GM12874 (cell line): ENCODE data around the gene SDK2.

Experiments
- CTCF ChIP-seq: IDR thresholded peaks from 2 replicates; pipeline ENCODE4 v1.5.1; 2011; ENCODE audit warnings: low read depth, mild to moderate bottlenecking, control low read depth, low read length, moderate library complexity; ENCODE audit not compliant: insufficient read depth

The SDK2 gene

GRCh38 chr17:73337330-73337710 lies 306.9 kb downstream of the SDK2 start:
- no peak for TF ChIP-seq CTCF

DNA sequence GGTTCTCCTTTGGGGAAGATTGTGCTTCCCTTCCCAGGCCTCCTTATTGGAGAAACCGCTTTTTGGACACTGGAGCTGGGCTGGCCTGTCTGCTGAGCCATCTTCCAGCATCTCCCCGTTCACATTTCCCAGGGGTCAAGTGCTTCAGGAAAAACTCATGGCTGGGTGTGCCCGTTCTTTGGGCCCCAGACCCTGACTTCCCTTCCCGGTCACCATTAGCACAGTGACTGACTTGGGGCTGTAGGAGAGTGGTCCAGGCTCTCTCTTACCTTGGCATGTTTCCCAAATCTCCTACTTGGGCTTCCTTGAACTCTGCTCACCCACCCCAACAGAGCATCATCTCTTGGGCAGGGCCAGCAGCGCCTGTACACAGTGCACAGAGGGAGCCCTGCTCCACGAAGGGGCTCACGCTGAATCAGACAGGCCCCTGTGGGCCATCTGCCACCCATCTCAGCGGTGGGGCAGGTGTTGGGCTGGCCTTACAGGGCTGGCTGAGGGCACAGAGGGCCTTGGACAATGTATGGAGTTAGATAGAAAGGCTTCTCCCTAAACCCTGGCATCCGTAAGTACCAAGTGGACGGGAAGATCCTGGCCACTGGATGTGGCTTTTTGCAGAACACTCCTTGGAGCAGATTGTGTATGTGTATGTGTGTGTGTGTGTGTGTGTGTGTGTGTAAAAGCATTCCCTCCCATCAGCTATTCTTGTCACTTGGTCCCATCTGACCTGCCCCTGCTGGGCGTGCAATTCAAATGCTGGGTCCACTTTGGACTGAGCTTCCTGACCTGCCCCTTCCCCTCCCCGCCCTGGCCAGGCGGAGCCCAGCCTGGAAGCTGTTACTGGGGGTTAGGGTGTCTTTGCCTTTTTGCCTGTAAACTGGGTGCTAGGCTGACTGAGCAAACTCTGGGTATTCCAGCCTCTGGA lies 307.6 kb downstream of the SDK2 start:
- TF ChIP-seq CTCF = no peak

DNA sequence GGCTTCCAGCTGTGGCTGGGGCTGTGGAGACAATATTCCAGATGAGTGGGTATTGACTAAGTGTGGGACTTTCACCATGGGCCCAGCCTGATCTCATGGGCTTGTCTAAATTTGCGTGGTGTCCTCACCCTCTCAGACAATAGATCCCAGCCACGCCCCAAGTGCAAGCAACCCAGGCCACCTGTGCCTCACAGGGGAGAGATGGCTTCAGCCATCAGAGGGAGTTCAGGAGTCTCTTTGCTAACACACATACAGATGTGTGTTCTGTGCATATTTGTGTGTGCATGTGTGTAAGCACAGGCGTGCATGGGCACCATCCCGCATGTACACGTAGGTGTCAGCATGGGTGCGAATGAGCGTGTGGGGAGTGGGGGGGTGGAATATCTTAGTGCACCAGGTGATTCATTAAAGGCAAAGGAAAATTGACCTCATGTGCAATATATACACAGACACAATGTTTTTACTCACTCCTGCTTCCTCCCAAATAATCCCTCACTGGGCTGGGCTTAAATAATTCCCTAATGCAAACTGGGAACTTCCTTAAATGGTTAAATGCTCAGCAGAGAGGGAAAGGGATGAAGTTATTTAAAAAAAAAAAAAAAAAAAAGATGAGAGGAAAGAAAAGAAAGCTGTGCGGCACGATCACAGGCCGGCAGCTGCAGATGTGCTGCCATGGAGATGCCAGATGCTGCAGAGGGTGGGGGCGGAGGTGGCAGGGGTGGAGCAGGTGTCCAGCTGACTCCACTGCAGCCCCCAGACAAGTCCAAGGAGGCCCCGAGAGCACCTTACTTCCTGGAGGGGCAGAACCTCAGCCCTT lies 308.4 kb downstream of the SDK2 start:
- TF ChIP-seq CTCF = no peak

DNA sequence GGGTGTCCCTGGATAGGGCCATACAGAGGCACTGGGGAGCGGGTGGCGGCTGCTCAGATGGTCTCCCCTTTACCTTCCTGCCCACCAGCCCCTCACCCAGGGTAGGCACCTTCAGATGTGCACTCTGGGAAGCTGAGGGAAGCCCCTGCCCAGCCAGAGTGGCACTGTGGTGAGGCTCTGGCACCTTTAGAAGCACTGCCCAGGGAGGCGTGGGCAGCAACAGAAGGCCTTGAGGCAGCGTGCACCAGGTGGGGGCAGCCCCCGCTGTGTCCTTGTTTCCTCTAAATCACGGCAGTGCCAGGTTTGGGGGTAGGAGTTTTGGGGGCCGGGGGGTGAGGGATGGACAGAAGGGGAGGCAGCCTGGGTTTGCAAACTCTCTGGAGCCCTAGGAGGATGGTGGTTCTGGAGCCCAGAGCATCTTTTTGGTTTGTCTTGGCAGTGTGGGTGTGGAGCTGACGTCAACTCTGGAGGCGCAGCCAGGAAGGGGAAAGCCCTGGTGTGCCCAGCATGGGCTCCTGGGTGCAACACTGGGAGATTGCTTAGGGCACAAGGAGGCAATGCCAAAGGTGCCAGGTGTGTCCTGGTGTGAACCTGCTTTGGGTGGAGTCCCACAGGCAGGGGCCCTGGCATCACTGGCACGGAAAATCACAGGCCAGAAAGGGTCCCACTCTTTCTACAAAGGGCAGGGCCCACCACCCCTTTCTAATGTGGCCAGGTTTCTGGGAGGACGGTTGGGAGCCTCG lies 309.3 kb downstream of the SDK2 start:
- TF ChIP-seq CTCF = no peak

DNA sequence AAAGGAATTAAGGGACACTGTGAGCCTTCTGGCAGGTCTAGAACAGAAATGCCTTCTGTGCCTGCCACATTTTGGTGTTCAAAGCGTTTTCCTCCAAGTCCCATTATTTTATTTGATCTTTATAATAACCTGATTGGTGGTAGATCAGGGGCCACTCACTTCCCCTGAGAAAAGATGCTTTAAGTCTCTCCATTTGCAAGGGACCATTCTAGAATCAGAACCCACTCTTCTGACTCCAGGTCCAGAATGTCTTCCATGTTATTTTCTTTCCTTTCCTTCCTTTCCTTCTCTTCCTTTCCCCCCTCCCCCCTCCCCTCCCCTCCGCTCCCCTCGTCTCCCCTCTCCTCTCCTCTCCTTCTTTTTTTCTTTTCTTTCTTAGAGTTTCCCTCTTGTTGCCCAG lies 313.2 kb downstream of the SDK2 start:
- TF ChIP-seq CTCF = no peak

GRCh38 chr17:73327676-73328075 lies 316.6 kb downstream of the SDK2 start:
- TF ChIP-seq CTCF = no peak

- no peak for TF ChIP-seq CTCF
Observed at GRCh38 chr17:73325527-73325842, 318.8 kb downstream of the SDK2 start.
